Activated effector memory CD4-positive, alpha-beta T cell treated with Interleukin-2 at 50 U/mL for 16 hours (primary cell): ENCODE data around the gene S1PR1.
A peak's percentile ranks its signal among the peaks of the same experiment; 100 is the strongest.

Experiments
- DNase-seq: peaks from one replicate; pipeline ENCODE4 v3.0.0-alpha.2; 2020

Gene S1PR1

GRCh38 chr1:101282314-101283038 lies 45.7 kb downstream of the S1PR1 start:
- DNase-seq = no peak

GRCh38 chr1:101283443-101283842 lies 46.6 kb downstream of the S1PR1 start:
- no peak for DNase-seq

DNA sequence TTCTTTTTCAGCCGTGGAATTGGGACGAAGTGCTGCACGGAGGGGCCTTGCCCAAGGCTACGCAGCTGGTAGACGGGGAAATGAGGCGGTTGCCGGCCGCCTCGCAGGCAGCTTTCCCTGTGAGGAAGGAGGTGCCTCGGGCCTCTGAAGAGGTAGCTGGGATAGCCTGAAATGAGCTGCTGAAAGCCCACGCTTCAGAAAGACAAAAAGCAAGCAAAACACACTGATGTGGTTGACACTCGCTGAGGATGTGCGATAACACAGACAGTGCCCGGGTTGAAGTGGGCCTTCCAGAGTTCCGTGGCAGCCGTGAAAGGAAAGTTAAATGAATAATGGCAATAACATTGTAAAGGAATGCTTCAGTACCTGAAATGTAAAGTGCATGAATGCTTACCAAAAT lies 47.2 kb downstream of the S1PR1 start:
- peak; percentile 25 for DNase-seq

- no peak for DNase-seq
These were observed 47.9 kb downstream of the S1PR1 start for GRCh38 chr1:101284622-101285218.

GRCh38 chr1:101285922-101286570 lies 49.2 kb downstream of the S1PR1 start:
- no peak for DNase-seq

DNA sequence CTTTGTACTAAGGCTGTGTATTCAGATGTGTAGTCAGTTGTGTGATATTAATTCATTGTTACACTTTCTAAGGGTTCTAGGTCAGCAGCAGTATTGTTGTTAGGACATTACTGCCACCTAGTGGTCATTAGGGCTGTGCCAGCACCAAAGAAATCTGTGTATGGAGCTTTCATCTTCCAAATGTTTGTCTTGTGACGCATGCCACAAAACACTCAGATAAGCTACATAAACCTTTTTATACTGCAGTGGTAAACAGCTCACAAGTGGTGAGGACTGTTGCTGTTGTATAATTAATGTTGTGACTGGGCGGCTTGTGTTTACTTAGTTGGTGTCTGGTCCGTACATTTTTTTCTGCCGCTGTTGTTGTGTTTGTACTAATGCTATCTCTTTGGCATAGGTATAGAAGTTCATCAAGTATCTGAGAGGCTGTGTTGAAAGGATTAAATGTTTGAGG lies 51.7 kb downstream of the S1PR1 start:
- peak; percentile 48 for DNase-seq

DNA sequence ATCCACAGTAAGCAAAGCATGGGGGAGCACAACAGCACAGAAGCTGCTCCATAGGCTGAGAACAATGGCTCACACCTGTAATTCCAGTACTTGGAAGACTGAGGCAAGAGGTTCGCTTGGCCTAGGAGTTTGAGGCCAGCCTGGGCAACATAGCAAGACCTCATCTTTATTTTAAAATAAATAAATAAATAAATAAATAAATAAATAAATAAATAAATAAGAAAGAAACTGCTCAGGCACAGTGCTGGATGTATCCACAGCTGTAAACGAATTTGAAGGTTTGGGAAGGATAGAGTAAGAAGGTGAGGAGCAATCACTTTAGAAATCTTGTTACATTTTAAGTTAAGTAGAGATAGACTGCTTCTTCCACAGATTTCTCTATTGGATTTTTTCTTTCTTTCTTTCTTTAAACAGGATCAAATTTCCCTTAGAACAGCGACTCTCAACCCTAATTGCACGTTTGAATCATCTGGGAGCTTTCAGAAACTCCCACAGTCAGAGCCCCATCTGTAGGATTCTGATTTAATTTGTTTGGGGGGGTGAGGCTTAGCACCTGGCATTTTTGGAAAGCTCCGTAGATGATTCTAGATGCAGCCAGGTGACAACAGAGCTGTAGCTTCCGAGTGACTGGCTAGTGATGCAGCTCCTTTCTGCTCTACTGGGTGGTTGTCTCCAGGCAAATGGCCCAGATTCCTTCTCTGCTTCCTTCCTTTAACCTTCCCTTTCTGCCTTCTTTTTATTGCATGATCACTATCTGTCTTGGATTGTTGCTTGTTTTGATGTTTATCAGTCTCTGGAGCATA lies 53.5 kb downstream of the S1PR1 start:
- DNase-seq = no peak
